Ishikawa (cell line): ENCODE measurements around the gene SULT4A1.

Experiments
- CEBPB ChIP-seq: IDR thresholded peaks from 2 replicates; pipeline ENCODE4 v1.6.1; 2012
- CREB1 ChIP-seq: IDR thresholded peaks from 2 replicates; pipeline ENCODE4 v1.6.1; 2012; ENCODE audit warnings: low read depth
- EGR1 ChIP-seq: IDR thresholded peaks from 2 replicates; pipeline ENCODE4 v1.6.1; 2012
- EP300 ChIP-seq: IDR thresholded peaks from 2 replicates; pipeline ENCODE4 v1.6.1; 2012; ENCODE audit warnings: borderline replicate concordance
- FOXM1 ChIP-seq: IDR thresholded peaks from 2 replicates; pipeline ENCODE4 v1.6.1; 2012; ENCODE audit warnings: low read depth, borderline replicate concordance
- MAX ChIP-seq: IDR thresholded peaks from 2 replicates; pipeline ENCODE4 v1.6.1; 2012
- NFIC ChIP-seq: IDR thresholded peaks from 2 replicates; pipeline ENCODE4 v1.6.1; 2012
- RAD21 ChIP-seq: IDR thresholded peaks from 2 replicates; pipeline ENCODE4 v1.6.1; 2012; ENCODE audit warnings: low read depth
- REST ChIP-seq: IDR thresholded peaks from 2 replicates; pipeline ENCODE4 v1.6.1; 2012; ENCODE audit warnings: low read depth, mild to moderate bottlenecking
- TAF1 ChIP-seq: IDR thresholded peaks from 2 replicates; pipeline ENCODE4 v1.6.1; 2012; ENCODE audit warnings: low read depth, mild to moderate bottlenecking
- TCF12 ChIP-seq: IDR thresholded peaks from 2 replicates; pipeline ENCODE4 v1.6.1; 2012; ENCODE audit warnings: low read depth
- TEAD4 ChIP-seq: IDR thresholded peaks from 2 replicates; pipeline ENCODE4 v1.6.1; 2012
- USF1 ChIP-seq: IDR thresholded peaks from 2 replicates; pipeline ENCODE4 v1.6.1; 2012
- YY1 ChIP-seq: IDR thresholded peaks from 2 replicates; pipeline ENCODE4 v1.6.1; 2012; ENCODE audit warnings: low read depth
- ZBTB7A ChIP-seq: IDR thresholded peaks from 2 replicates; pipeline ENCODE4 v1.6.1; 2012; ENCODE audit warnings: low read depth

The SULT4A1 gene, protein sequence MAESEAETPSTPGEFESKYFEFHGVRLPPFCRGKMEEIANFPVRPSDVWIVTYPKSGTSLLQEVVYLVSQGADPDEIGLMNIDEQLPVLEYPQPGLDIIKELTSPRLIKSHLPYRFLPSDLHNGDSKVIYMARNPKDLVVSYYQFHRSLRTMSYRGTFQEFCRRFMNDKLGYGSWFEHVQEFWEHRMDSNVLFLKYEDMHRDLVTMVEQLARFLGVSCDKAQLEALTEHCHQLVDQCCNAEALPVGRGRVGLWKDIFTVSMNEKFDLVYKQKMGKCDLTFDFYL

GRCh38 chr22:43862074-43862881, at the start of gene SULT4A1:
Gene SULT4A1 (minus strand): TSS chr22:43862513. CDS start chr22:43862382, 131 bp downstream.
- TF ChIP-seq MAX: 0 out of 2 replicates have a peak, but pooled peaks have one; percentile 19
- no peak for TF ChIP-seq TEAD4
- no peak for TF ChIP-seq NFIC

GRCh38 chr22:43911351-43911750, 49.0 kb upstream of the SULT4A1 start:
- TF ChIP-seq EGR1 (no peak), CREB1 (no peak), YY1 (no peak)

DNA sequence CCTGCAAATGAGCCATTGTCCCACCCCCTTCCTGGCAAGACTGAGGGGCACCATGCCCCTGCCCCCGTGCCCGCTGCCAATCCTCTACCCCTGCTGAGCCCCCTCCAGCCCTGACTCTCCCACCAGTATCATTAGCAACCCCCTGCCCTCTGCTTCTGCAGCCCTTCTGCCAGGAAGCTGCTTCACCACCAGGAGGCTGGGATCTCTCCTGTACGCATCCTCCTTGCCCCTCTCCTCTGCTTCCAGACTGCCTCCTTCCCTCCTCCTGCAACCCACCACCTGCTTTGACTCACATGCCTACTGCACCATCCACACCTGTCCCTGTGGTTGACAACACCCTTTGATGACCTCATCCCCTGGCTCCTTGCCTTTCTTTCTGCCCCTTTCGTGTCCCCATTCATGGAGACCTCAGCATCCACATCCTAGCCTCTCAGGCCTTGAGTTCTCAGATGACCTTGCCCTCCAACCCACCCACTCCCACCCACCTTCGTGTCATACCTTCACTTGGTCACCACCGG, 47.9 kb upstream of the SULT4A1 start:
- TF ChIP-seq CREB1 (no peak), CEBPB (no peak), FOXM1 (no peak), RAD21 (no peak), EGR1 (no peak), EP300 (no peak), NFIC (no peak), USF1 (no peak), TCF12 (no peak), YY1 (no peak), REST (no peak), TEAD4 (no peak), TAF1 (no peak), MAX (no peak), ZBTB7A (no peak)

GRCh38 chr22:43909708-43910107, 47.4 kb upstream of the SULT4A1 start:
- TF ChIP-seq REST (no peak), NFIC (no peak), USF1 (no peak), TEAD4 (no peak), YY1 (no peak), CREB1 (no peak), EP300 (no peak), FOXM1 (no peak), TCF12 (no peak)

GRCh38 chr22:43905681-43906080, 43.4 kb upstream of the SULT4A1 start:
- TF ChIP-seq REST (peak; percentile 55), EP300 (no peak), MAX (no peak), USF1 (no peak), TEAD4 (no peak), CREB1 (no peak), RAD21 (no peak)
